GM21515 (cell line): Measurements from ENCODE around the gene B3GLCT.

Experiments
- ATAC-seq: cut with Tn5 transposase; IDR thresholded peaks from one replicate; pipeline ENCODE4 v1.9.1; 2021; ENCODE audit not compliant: unreplicated experiment

B3GLCT gene

DNA sequence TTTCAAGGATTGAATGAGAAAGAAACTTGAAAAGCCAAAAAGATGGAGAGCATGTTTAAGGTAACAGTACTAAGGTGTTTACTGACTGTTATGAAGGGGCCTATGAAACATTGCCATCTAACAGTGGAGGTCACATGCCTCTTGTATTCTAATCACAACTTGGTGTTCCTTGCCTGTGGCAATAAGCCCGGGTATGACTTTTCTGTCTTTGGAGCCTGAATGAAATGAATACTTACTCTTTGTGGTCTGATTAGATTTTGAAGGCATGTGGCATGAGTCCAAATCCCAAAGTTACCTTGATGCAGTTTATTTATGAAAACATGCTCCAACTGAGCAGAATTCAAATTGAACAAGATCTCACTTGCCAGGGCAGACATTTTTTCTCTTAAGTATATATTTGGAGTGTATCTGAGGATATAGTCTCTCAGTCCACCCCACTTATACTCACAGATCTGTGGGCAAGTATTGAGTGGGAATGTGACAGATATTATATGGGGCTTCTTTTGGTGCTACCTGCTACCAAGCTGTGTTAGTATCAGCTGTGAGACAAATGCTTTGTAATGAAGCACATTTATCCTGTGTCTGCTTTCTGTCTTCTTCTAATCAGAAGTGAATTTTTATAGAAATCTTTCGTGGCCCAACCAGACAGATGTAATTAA lies 67.5 kb downstream of the B3GLCT start:
- ATAC-seq, result no peak

GRCh38 chr13:31274390-31274789 lies 74.6 kb downstream of the B3GLCT start:
- no peak for ATAC-seq

GRCh38 chr13:31276421-31276820 lies 76.6 kb downstream of the B3GLCT start:
- ATAC-seq, result no peak

DNA sequence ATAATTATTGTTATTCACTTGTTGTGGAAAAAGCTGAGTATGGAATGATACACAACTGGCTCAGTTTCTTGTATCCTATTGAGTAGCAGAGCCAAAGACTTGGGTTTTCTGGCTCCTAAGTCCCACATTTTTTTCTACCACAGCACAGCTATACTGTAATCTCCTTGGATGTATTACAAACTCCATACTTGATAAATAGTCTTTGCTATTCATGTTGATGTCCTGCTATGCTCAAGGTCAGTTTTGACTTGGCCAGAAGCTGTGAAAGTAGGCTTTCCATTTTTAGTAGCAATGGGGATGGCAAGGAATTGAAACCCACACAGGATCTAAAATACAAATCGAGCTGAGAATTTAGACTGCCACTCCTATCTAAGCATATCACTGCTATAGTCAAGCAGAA lies 79.1 kb downstream of the B3GLCT start:
- ATAC-seq, result no peak

- ATAC-seq, result no peak
These were observed 83.1 kb downstream of the B3GLCT start for GRCh38 chr13:31282741-31283455.

DNA sequence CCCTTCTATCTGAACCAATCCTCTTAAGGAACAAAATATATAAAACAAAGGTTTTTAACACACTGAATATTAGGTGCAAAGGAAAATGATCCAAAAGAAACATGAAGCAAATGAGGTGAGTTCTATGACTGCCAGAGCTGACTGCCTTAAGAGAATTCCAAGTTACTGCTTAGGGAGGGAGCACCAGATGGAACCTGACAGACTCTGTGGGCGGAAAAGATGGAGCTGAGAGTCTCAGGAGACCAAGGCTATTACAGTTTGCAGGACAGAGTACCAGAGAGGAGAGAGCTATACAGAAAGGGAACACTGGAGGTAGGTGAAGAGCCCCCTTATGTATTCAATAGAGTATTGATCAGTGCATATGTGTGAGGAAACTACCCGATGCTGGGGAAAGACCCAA lies 87.2 kb downstream of the B3GLCT start:
- ATAC-seq, result no peak

DNA sequence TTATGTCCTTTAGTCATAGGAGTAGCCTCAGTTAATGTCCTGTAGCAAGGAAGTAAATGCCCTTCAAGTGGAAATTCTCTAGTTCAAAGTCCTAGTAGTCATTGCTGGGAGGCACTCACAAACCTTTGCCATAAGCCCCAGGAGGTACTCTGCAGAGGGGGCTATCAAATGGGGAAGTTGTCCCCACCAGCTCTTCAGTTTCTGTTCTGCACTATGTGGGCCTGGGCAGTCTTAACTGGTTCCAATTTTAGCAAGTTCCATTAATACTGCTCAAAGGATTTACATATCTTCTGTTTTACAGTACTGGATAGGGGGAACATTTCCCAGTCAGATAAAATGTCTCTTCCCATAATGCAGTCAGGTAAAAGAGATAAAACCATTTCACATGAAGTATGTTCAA lies 101.3 kb downstream of the B3GLCT start:
- ATAC-seq, result no peak

GRCh38 chr13:31310356-31310755 lies 110.6 kb downstream of the B3GLCT start:
- ATAC-seq, result no peak

- no peak for ATAC-seq
These were observed 111.0 kb downstream of the B3GLCT start for GRCh38 chr13:31310786-31311185.

- ATAC-seq, result no peak
These were observed 112.1 kb downstream of the B3GLCT start for GRCh38 chr13:31311921-31312320.

GRCh38 chr13:31314961-31315360 lies 115.2 kb downstream of the B3GLCT start:
- ATAC-seq, result no peak

DNA sequence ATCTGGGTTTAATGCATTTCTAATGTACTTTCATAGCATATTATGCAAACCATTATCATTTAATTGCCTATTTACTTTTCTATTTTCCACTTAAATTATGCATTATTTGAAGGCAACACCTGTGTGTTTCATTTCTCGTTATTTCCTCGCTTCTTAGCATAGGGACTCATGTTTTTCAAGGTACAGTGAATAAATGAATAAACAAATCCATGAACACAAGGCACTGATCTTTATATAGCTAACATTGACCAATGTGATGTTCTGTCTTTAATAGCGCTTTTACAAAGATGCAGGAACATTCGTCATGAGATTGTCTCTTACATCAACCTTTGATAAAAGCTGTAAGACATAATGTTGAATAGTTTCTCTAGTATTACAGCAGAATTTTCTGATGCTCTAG lies 121.2 kb downstream of the B3GLCT start:
- no peak for ATAC-seq

DNA sequence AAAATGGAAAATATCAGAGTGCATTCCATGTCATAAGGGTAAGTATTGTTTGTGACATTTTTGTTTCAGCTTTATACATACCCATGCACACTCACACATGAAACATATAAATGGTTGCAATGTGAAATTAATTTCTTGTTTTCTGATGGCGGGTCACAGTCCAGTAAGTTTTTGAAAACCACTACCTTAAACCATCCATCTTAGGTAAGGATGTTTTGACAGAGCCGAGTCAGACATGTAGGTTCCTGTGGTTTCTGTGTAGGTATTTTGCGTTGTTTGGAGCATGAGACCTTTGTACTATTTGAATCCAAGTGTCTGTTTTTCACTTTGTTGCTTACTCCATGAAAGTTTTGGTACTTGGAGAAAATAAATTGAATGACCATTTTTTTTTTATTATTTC lies 121.7 kb downstream of the B3GLCT start:
- ATAC-seq, result no peak

DNA sequence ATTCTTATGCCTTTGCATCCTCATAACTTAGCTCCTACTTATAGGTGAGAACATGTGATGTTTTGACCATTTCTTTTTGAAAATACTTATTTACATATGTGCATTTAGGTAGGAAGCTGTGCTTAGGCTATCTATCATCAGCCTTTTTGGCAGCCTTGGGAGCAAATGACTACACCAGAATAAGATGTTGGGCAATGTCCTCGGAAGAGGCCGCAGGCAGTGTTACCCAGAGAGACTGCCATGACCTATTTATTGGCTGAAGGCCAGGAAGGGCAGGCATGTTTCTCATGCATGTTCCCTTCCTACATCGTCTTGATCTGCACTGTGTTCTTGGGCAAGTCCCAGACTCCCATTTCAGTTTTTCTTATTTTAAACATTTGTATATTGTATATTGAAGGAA lies 122.3 kb downstream of the B3GLCT start:
- ATAC-seq, result no peak

DNA sequence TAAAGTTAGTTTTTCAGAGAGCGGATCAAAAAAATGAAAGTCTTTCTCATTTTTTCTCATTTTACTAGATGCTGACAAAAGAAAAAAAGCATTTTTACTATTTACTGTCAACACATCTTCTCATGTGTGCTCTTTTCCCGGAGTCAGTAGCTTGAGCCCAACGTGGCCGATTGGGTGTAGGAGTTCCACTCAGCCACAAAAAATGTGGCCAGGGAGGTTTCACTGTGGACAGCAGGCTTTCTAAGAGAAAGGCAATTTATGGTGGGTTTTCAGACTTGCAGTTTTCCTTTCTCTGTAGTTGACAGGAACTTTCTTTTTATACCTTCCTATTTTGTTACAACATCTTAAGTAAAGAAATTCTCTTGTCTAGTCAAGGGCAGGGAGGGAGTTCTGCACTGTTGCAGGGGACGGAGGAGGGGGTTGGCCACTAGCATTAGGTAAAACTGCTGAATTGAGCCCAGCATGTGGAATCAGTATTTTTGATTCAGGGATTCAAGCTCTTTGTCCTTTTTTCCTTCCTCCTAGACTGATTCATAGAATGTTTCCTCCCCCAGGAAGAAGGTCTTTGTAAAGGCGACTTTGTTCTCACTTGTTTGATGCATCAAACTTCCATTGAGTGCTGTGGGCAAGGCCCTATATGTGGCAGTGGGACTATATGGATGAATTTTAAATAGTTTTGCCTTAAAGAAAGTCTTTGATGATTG lies 123.1 kb downstream of the B3GLCT start:
- no peak for ATAC-seq

DNA sequence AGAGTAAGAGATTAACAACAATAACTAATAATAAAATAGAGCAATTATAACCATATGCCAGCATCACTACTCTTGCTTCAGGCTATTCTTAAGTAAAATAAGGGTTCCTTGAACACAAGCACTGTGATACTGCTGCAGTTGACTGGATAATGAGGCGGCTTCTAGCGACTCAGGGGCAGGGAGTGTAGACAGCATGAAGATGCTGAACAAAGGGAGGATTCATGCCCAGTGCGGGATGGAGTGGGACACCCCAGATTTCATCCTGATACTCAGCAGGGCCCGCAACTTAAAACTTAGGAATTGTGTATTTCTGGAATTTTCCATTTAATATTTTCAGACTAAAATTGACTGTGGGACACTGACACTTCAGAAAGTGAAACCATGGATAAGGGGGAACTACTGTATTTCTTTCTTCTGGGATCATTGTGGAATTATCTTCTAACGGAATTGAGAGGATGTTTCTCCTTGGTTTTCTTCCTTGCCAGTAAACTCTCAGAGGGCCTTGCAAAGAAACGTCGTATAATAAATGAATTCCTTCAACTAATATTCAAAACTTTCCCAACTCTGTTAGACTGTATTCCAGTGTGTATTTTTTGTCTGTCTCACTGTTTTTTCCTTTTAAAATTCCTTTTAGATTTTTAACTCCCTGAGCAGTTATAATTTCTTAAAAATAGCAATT lies 127.5 kb downstream of the B3GLCT start:
- no peak for ATAC-seq

- no peak for ATAC-seq
These were observed 128.9 kb downstream of the B3GLCT start for GRCh38 chr13:31328549-31329235.

- no peak for ATAC-seq
These were observed 130.5 kb downstream of the B3GLCT start for GRCh38 chr13:31330236-31330635.

GRCh38 chr13:31331068-31331467 lies 131.3 kb downstream of the B3GLCT start:
- no peak for ATAC-seq

GRCh38 chr13:31334547-31334946 lies 134.8 kb downstream of the B3GLCT start:
- ATAC-seq, result no peak

- ATAC-seq, result no peak
These were observed 135.3 kb downstream of the B3GLCT start for GRCh38 chr13:31334994-31335557.
